Endothelial cell (in vitro differentiated cells): ENCODE data around the gene SHROOM1. TPM values are rescaled to one million over a fixed set of nuclear protein-coding genes. Genes with fewer than 3 reads are reported as not detected.
A peak's percentile ranks its signal among the peaks of the same experiment; 100 is the strongest.

Experiments
- DNase-seq: peaks from one replicate; pipeline ENCODE4 v3.0.0; 2021; ENCODE audit warnings: low spot score
- H3K27ac Mint-ChIP-seq: one replicate; pipeline ENCODE4 v1.8.0; 2021; ENCODE audit warnings: mixed read lengths, inconsistent platforms; ENCODE audit not compliant: unreplicated experiment
- H3K27me3 Mint-ChIP-seq: one replicate; pipeline ENCODE4 v1.8.0; 2021; ENCODE audit warnings: mild to moderate bottlenecking, moderate library complexity, mixed read lengths, inconsistent platforms; ENCODE audit not compliant: unreplicated experiment
- H3K36me3 Mint-ChIP-seq: one replicate; pipeline ENCODE4 v1.8.0; 2021; ENCODE audit warnings: mild to moderate bottlenecking, low read depth, mixed read lengths, inconsistent platforms; ENCODE audit not compliant: unreplicated experiment
- H3K4me1 Mint-ChIP-seq: one replicate; pipeline ENCODE4 v1.8.0; 2021; ENCODE audit warnings: mild to moderate bottlenecking, mixed read lengths, inconsistent platforms; ENCODE audit not compliant: unreplicated experiment
- H3K4me3 Mint-ChIP-seq: one replicate; pipeline ENCODE4 v1.8.0; 2021; ENCODE audit warnings: mild to moderate bottlenecking, mixed read lengths, inconsistent platforms; ENCODE audit not compliant: unreplicated experiment
- H3K9me3 Mint-ChIP-seq: one replicate; pipeline ENCODE4 v1.8.0; 2021; ENCODE audit warnings: mixed read lengths, inconsistent platforms; ENCODE audit not compliant: unreplicated experiment
- total RNA-seq: library from RNA; stranded (reverse); fragmentation: NEBNext Ultra II Directional; extraction: Animal tissue kit (Norgen Biotek cat#: 25700); gene quantifications from one replicate; pipeline ENCODE4 v1.2.1, GENCODE V29; 2021; ENCODE audit not compliant: unreplicated experiment
- TF ChIP-seq, protein P1 (sequence below): fragments of 200-600 bp; sonication (generic); IDR thresholded peaks from one replicate; pipeline ENCODE4 v1.5.0; 2021; ENCODE audit warnings: antibody characterized with exemption; ENCODE audit not compliant: unreplicated experiment

SHROOM1 gene
- total RNA-seq, 1 donor from 2014 or later = 5.6 TPM

- Mint-ChIP-seq H3K27ac (peak within 1 kb of the TSS; percentile 78), H3K9me3 (no peaks in the 10 kb centered on the region), H3K27me3 (peaks cover 10% of the 10 kb centered on the region), H3K36me3 (peaks cover 13% of the 10 kb centered on the region), H3K4me3 (peak within 1 kb of the TSS; percentile 42), H3K4me1 (no peaks in the 10 kb centered on the region)
- DNase-seq = no peak
- TF ChIP-seq, protein P1, sequence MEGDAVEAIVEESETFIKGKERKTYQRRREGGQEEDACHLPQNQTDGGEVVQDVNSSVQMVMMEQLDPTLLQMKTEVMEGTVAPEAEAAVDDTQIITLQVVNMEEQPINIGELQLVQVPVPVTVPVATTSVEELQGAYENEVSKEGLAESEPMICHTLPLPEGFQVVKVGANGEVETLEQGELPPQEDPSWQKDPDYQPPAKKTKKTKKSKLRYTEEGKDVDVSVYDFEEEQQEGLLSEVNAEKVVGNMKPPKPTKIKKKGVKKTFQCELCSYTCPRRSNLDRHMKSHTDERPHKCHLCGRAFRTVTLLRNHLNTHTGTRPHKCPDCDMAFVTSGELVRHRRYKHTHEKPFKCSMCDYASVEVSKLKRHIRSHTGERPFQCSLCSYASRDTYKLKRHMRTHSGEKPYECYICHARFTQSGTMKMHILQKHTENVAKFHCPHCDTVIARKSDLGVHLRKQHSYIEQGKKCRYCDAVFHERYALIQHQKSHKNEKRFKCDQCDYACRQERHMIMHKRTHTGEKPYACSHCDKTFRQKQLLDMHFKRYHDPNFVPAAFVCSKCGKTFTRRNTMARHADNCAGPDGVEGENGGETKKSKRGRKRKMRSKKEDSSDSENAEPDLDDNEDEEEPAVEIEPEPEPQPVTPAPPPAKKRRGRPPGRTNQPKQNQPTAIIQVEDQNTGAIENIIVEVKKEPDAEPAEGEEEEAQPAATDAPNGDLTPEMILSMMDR = no peak
Measured at GRCh38 chr5:132873119-132873929, 42.9 kb upstream of the SHROOM1 start, which contains the start of gene LEAP2. LEAP2 (plus strand) TSS chr5:132873668; CDS start chr5:132873695, 27 bp downstream.

DNA sequence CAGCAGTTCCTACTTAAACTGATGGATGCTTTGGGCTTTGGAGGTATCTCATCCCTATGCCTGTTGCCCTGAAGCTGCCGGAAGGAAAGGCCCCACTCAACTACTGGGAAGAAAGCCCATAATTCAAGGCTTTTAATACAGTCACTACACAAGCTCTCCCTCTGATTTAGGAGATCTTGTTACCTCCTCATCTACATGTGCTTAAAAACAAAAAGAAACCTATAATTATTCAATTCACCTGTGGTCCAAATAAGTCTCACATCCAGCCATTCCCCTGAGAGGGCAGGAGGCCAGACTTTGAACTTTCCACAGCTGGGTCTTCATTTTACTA is 42.3 kb upstream of the SHROOM1 start:
- Mint-ChIP-seq H3K9me3 (no peaks in the 10 kb centered on the region), H3K4me1 (no peaks in the 10 kb centered on the region), H3K4me3 (peak overlapping the region; percentile 42), H3K27me3 (peaks cover 10% of the 10 kb centered on the region), H3K27ac (peak overlapping the region; percentile 78), H3K36me3 (peaks cover 10% of the 10 kb centered on the region)
- DNase-seq = no peak
- TF ChIP-seq, protein P1 = no peak

- no peaks in the 10 kb centered on the region for H3K9me3 Mint-ChIP-seq
- H3K36me3 Mint-ChIP-seq = peaks cover 10% of the 10 kb centered on the region
- no peak overlapping the region for H3K27ac Mint-ChIP-seq
- DNase-seq = no peak
- H3K4me1 Mint-ChIP-seq = peaks cover 8% of the 10 kb centered on the region
- H3K27me3 Mint-ChIP-seq = peaks cover 10% of the 10 kb centered on the region
- H3K4me3 Mint-ChIP-seq = no peak overlapping the region
- TF ChIP-seq, protein P1 = no peak
Measured at GRCh38 chr5:132871459-132872284, 41.2 kb upstream of the SHROOM1 start.

GRCh38 chr5:132870801-132871200 is 40.4 kb upstream of the SHROOM1 start:
- Mint-ChIP-seq H3K9me3 (no peaks in the 10 kb centered on the region), H3K27ac (no peak overlapping the region)
- TF ChIP-seq, protein P1 = no peak

More at GRCh38 chr5:132870801-132871200, 40.4 kb upstream of the SHROOM1 start:
- Mint-ChIP-seq H3K27me3 (peaks cover 12% of the 10 kb centered on the region), H3K4me3 (no peak overlapping the region), H3K4me1 (peaks cover 14% of the 10 kb centered on the region), H3K36me3 (peaks cover 10% of the 10 kb centered on the region)
- no peak for DNase-seq
